Omental fat pad (tissue), 4 donors: ENCODE data around the gene CARD14. TPM values are rescaled to one million over a fixed set of nuclear protein-coding genes. Genes with fewer than 3 reads are reported as not detected.
A peak's percentile ranks its signal among the peaks of the same experiment; 100 is the strongest.

Experiments
- ATAC-seq: fragments of 150-250 bp; one replicate; pipeline ENCODE4 v1.9.1; 2016; ENCODE audit warnings: mild to moderate bottlenecking, moderate library complexity; ENCODE audit not compliant: low FRiP score
- DNase-seq: peaks from one replicate; pipeline ENCODE4 v3.0.0-alpha.2; 2019; ENCODE audit warnings: low spot score
- CTCF ChIP-seq, 3 donors: fragments of 450-650 bp; IDR thresholded peaks; one replicate each; pipeline ENCODE4 v1.5.1; 2016 to 2017; ENCODE audit warnings: antibody characterized with exemption in 3 of 3, mild to moderate bottlenecking in 3 of 3, moderate library complexity in 2 of 3
- total RNA-seq, 4 donors: library from RNA; depleted of rRNA; stranded (reverse); fragments of >200 nt; gene quantifications; one replicate each; pipeline ENCODE4 v1.1.0, GENCODE V29; 2016

The CARD14 gene
- total RNA-seq, 4 donors from 2014 or later, result 0.37 to 0.63 TPM; not detected in 2

GRCh38 chr17:80183581-80184422, 14.0 kb downstream of the CARD14 start:
- ATAC-seq (no peak), DNase-seq (no peak)
- TF ChIP-seq CTCF (IDR thresholded peaks at IDR 0.05), result no peak

GRCh38 chr17:80184423-80184714, 14.5 kb downstream of the CARD14 start:
- DNase-seq, result no peak
- TF ChIP-seq CTCF (IDR thresholded peaks at IDR 0.05), result no peak
- ATAC-seq, result no peak

- no peak for DNase-seq
- no peak for ATAC-seq
- TF ChIP-seq CTCF (IDR thresholded peaks at IDR 0.05), result no peak
Measured at GRCh38 chr17:80185968-80186367, 16.1 kb downstream of the CARD14 start.

GRCh38 chr17:80187090-80187489, 17.3 kb downstream of the CARD14 start:
- TF ChIP-seq CTCF (IDR thresholded peaks at IDR 0.05), result no peak
- ATAC-seq, result no peak
- DNase-seq, result no peak

- TF ChIP-seq CTCF (IDR thresholded peaks at IDR 0.05), result no peak
- ATAC-seq, result peak; percentile 87
- DNase-seq, result no peak
Measured at GRCh38 chr17:80187515-80187941, 17.7 kb downstream of the CARD14 start.

- ATAC-seq, result no peak
Measured at GRCh38 chr17:80189611-80190010, 19.8 kb downstream of the CARD14 start.

More at GRCh38 chr17:80189611-80190010, 19.8 kb downstream of the CARD14 start:
- no peak for DNase-seq
- no peak for TF ChIP-seq CTCF (IDR thresholded peaks at IDR 0.05)
